H1 (cell line): ENCODE data around the gene RBM19. TPM values are rescaled to one million over a fixed set of nuclear protein-coding genes. Genes with fewer than 3 reads are reported as not detected.

Experiments
- CTCF ChIA-PET: fragments of 300-600 bp; sonication (Branson Sonifier 250); formaldehyde crosslinking; loops from one replicate; lab custom pipeline; 2021; ENCODE audit not compliant: partially characterized antibody; lab: Charles Lee
- POLR2A ChIA-PET: fragments of 300-600 bp; sonication (Branson Sonifier 250); formaldehyde crosslinking; loops from one replicate; lab custom pipeline; 2021; ENCODE audit warnings: inconsistent platforms; ENCODE audit not compliant: partially characterized antibody; lab: Charles Lee
- DNase-seq, 2 experiments: peaks; one replicate each; pipeline versions ENCODE4 v3.0.0 to v3.0.0-alpha.2; 2010 to 2022; ENCODE audit warnings: low spot score in 2 of 2, low read depth in 1 of 2, mixed read lengths in 1 of 2
- FAIRE-seq: peaks from 2 replicates; lab custom pipeline; 2011; peaks lifted over from hg19 to GRCh38; lab: Jason Lieb, UNC
- H2AFZ ChIP-seq: 2 replicates; pipeline ENCODE4 v1.8.1; 2012; ENCODE audit warnings: low read length, inconsistent platforms
- H2AK5ac ChIP-seq: 2 replicates; pipeline ENCODE4 v1.6.1; 2013; ENCODE audit warnings: low read depth, low read length
- H2BK120ac ChIP-seq: replicated peaks from 2 replicates; pipeline ENCODE3; 2013; ENCODE audit warnings: low read depth, low read length, inconsistent platforms
- H2BK12ac ChIP-seq: 2 replicates; pipeline ENCODE4 v1.6.1; 2013; ENCODE audit warnings: low read depth, low read length
- H2BK15ac ChIP-seq: 2 replicates; pipeline ENCODE4 v1.6.1; 2013; ENCODE audit warnings: low read length
- H2BK20ac ChIP-seq: 2 replicates; pipeline ENCODE4 v1.6.1; 2013; ENCODE audit warnings: low read length
- H2BK5ac ChIP-seq: 2 replicates; pipeline ENCODE4 v1.6.1; 2013; ENCODE audit warnings: low read depth, low read length
- H3K14ac ChIP-seq: 2 replicates; pipeline ENCODE4 v1.6.1; 2013; ENCODE audit warnings: inconsistent platforms; ENCODE audit not compliant: insufficient read length
- H3K18ac ChIP-seq: 2 replicates; pipeline ENCODE4 v1.6.1; 2013; ENCODE audit warnings: low read length; ENCODE audit errors: extremely low read depth
- H3K23ac ChIP-seq: 2 replicates; pipeline ENCODE4 v1.6.1; 2013; ENCODE audit warnings: inconsistent platforms; ENCODE audit not compliant: insufficient read length
- H3K23me2 ChIP-seq: 2 replicates; pipeline ENCODE4 v1.6.1; 2013; ENCODE audit warnings: low read depth, low read length
- H3K27ac ChIP-seq: 2 replicates; pipeline ENCODE4 v1.6.1; 2011; ENCODE audit warnings: low read depth, low read length, inconsistent platforms
- H3K27me3 ChIP-seq, 4 experiments: replicated peaks in 1 of 4; 1 replicate in 1 of 4; 2 replicates in 3 of 4; pipeline versions ENCODE4 v1.6.1 to v1.8.1; 2011 to 2013; ENCODE audit warnings: low read length in 3 of 4, mild to moderate bottlenecking in 3 of 4, inconsistent platforms in 2 of 4, mixed read lengths in 2 of 4, moderate library complexity in 1 of 4; ENCODE audit not compliant: control insufficient read depth in 3 of 4, insufficient read depth in 3 of 4; ENCODE audit errors: extremely low read depth in 1 of 4
- H3K36me3 ChIP-seq, 4 experiments: 2 replicates each; pipeline versions ENCODE4 v1.6.1 to v1.8.1; 2011 to 2013; ENCODE audit warnings: mild to moderate bottlenecking in 4 of 4, low read length in 3 of 4, moderate library complexity in 2 of 4, control low read depth in 1 of 4, inconsistent platforms in 1 of 4; ENCODE audit not compliant: insufficient read depth in 4 of 4, control insufficient read depth in 2 of 4
- H3K4ac ChIP-seq: replicated peaks from 2 replicates; pipeline ENCODE3; 2013; ENCODE audit warnings: low read length, low read depth, mixed read lengths, inconsistent platforms; ENCODE audit not compliant: insufficient read length
- H3K4me1 ChIP-seq, 4 experiments: replicated peaks in 1 of 4; 1 replicate in 1 of 4; 2 replicates in 3 of 4; pipeline versions ENCODE4 v1.6.1 to v1.8.1; 2011 to 2013; ENCODE audit warnings: low read length in 3 of 4, inconsistent platforms in 2 of 4, mixed read lengths in 1 of 4; ENCODE audit not compliant: insufficient read depth in 4 of 4, control insufficient read depth in 3 of 4
- H3K4me2 ChIP-seq, 2 experiments: 2 replicates each; pipeline versions ENCODE4 v1.6.1 to v1.8.1; 2011 to 2013; ENCODE audit warnings: low read depth in 2 of 2, low read length in 2 of 2, control low read depth in 1 of 2, inconsistent platforms in 1 of 2, mild to moderate bottlenecking in 1 of 2; ENCODE audit not compliant: insufficient read depth in 1 of 2
- H3K4me3 ChIP-seq, 4 experiments: fragments of 200-600, 300-600 bp in 1 of 4; sonication (generic), shearing (Covaris generic), sonication (Bioruptor Twin) in 1 of 4; 2 replicates each; pipeline versions ENCODE4 v1.5.1 to v1.8.1; 2011 to 2016; ENCODE audit warnings: low read length in 4 of 4, low read depth in 3 of 4, control low read depth in 2 of 4, inconsistent platforms in 2 of 4, mild to moderate bottlenecking in 2 of 4, mixed read lengths in 1 of 4, moderate library complexity in 1 of 4; ENCODE audit not compliant: insufficient read depth in 2 of 4; ENCODE audit errors: extremely low read depth in 1 of 4
- H3K56ac ChIP-seq: replicated peaks from 2 replicates; pipeline ENCODE3; 2013; ENCODE audit warnings: low read depth, mild to moderate bottlenecking, mixed read lengths, low read length, inconsistent platforms; ENCODE audit not compliant: insufficient read length
- H3K79me1 ChIP-seq: 2 replicates; pipeline ENCODE4 v1.6.1; 2013; ENCODE audit warnings: low read depth, low read length, control low read depth
- H3K79me2 ChIP-seq, 2 experiments: 2 replicates each; pipeline versions ENCODE4 v1.6.1 to v1.8.1; 2012 to 2013; ENCODE audit warnings: low read length in 2 of 2, mild to moderate bottlenecking in 2 of 2, inconsistent platforms in 1 of 2; ENCODE audit not compliant: insufficient read depth in 2 of 2, control insufficient read depth in 1 of 2
- H3K9ac ChIP-seq, 4 experiments: replicated peaks in 1 of 4; 1 replicate in 1 of 4; 2 replicates in 3 of 4; pipeline versions ENCODE4 v1.6.1 to v1.8.1; 2011 to 2013; ENCODE audit warnings: low read depth in 3 of 4, low read length in 3 of 4, control low read depth in 2 of 4, mild to moderate bottlenecking in 2 of 4, moderate library complexity in 2 of 4, inconsistent platforms in 1 of 4; ENCODE audit errors: extremely low read depth in 1 of 4
- H3K9me3 ChIP-seq, 2 experiments: 2 replicates each; pipeline versions ENCODE4 v1.6.1 to v1.8.1; 2012 to 2013; ENCODE audit warnings: mild to moderate bottlenecking in 2 of 2, moderate library complexity in 2 of 2, control low read depth in 1 of 2, inconsistent platforms in 1 of 2, low read depth in 1 of 2, low read length in 1 of 2, mixed read lengths in 1 of 2; ENCODE audit not compliant: insufficient read depth in 2 of 2
- H4K20me1 ChIP-seq, 2 experiments: replicated peaks in 1 of 2; 2 replicates each; pipeline versions ENCODE3 to v1.8.1; 2011 to 2013; ENCODE audit warnings: inconsistent platforms in 2 of 2, low read length in 2 of 2, mild to moderate bottlenecking in 1 of 2; ENCODE audit not compliant: insufficient read depth in 2 of 2, control insufficient read depth in 1 of 2
- H4K5ac ChIP-seq: 2 replicates; pipeline ENCODE4 v1.6.1; 2013; ENCODE audit warnings: low read length, low read depth, mixed read lengths, inconsistent platforms; ENCODE audit not compliant: insufficient read length
- H4K8ac ChIP-seq: 2 replicates; pipeline ENCODE4 v1.8.0; 2013; ENCODE audit warnings: mild to moderate bottlenecking, moderate library complexity, low read length, inconsistent platforms; ENCODE audit not compliant: insufficient read depth; ENCODE audit errors: extremely low read depth
- H4K91ac ChIP-seq: replicated peaks from 2 replicates; pipeline ENCODE3; 2013; ENCODE audit warnings: low read length, mixed read lengths, inconsistent platforms; ENCODE audit not compliant: insufficient read length
- BRCA1 ChIP-seq: IDR thresholded peaks from 2 replicates; pipeline ENCODE4 v1.6.1; 2012; ENCODE audit warnings: low read depth, low read length, improper control_type of control experiment
- CTCF ChIP-seq, 3 experiments: IDR thresholded peaks; 1 replicate in 2 of 3; 2 replicates in 1 of 3; pipeline versions ENCODE4 v1.5.1 to v1.6.1; 2011; ENCODE audit warnings: low read length in 3 of 3, mild to moderate bottlenecking in 3 of 3, inconsistent platforms in 2 of 3, low read depth in 1 of 3, moderate library complexity in 1 of 3; ENCODE audit not compliant: insufficient read depth in 1 of 3; ENCODE audit errors: control extremely low read depth in 1 of 3
- POLR2A ChIP-seq, 2 experiments: IDR thresholded peaks; 1 replicate in 1 of 2; 2 replicates in 1 of 2; pipeline ENCODE4 v1.6.1; 2011; ENCODE audit warnings: low read depth in 2 of 2, low read length in 2 of 2, mild to moderate bottlenecking in 2 of 2; ENCODE audit errors: control extremely low read depth in 1 of 2
- RXRA ChIP-seq: IDR thresholded peaks from 2 replicates; pipeline ENCODE4 v1.6.1; 2011; ENCODE audit warnings: low read depth, mild to moderate bottlenecking, low read length, moderate library complexity; ENCODE audit not compliant: insufficient read depth
- SIX5 ChIP-seq: IDR thresholded peaks from 2 replicates; pipeline ENCODE4 v1.6.1; 2011; ENCODE audit warnings: mild to moderate bottlenecking, low read depth, low read length
- TCF12 ChIP-seq: IDR thresholded peaks from 2 replicates; pipeline ENCODE4 v1.6.1; 2011; ENCODE audit warnings: low read depth, mild to moderate bottlenecking, low read length
- WGBS, 2 experiments: shearing (Covaris generic) in 1 of 2; methylation state at CpG; one replicate each; pipeline versions ENCODE4 v1.1.6 to v1.1.7; 2013 to 2015; ENCODE audit warnings: low lambda C conversion rate in 2 of 2, mixed read lengths in 2 of 2, inconsistent platforms in 1 of 2, low coverage in 1 of 2, missing lambda C conversion rate in 1 of 2; ENCODE audit not compliant: insufficient replicate concordance in 2 of 2, insufficient coverage in 1 of 2, insufficient read length in 1 of 2; ENCODE audit errors: extremely low coverage in 1 of 2, missing lambda C conversion rate in 1 of 2; 5-methylcytosine and 5-hydroxymethylcytosine counted together
- polyA plus RNA-seq, 7 experiments: library from polyadenylated mRNA; depleted of rRNA in 3 of 7; stranded (reverse) in 5 of 7; unstranded in 2 of 7; fragments of >200 nt in 5 of 7; fragments of 200-250 nt in 2 of 7; gene quantifications; 1 replicate in 5 of 7; 2 replicates in 1 of 7; 4 replicates in 1 of 7; pipeline versions ENCODE4 v1.2.1 to v1.2.3, GENCODE V29; 2011 to 2013; ENCODE audit warnings: missing spikeins in 2 of 7, mixed read lengths in 2 of 7
- total RNA-seq: library from RNA; stranded (reverse); fragmentation: NEBNext Ultra II Directional; extraction: Animal tissue kit (Norgen Biotek cat#: 25700); gene quantifications from 2 replicates; pipeline ENCODE4 v1.2.1, GENCODE V29; 2021

RBM19 gene
- total and polyA plus RNA-seq, 2 of the 8 experiments (the other 6 are each of a cell fraction or from before 2014, with no cell fraction given), result 23.4 to 61.9 TPM

GRCh38 chr12:113949321-113950305 lies 16.5 kb downstream of the RBM19 start:
- H2BK12ac ChIP-seq, result no peak overlapping the region
- no peak for DNase-seq
- H2BK5ac ChIP-seq, result no peak overlapping the region
- no peak overlapping the region for H3K9ac ChIP-seq
- 88% methylated on average over 10 of the region's 10 CpGs; no CpG with 5 or more reads in 1 of the 2 experiments for WGBS, 2 experiments
- no peak overlapping the region for H3K4ac ChIP-seq
- no peak overlapping the region for H3K56ac ChIP-seq
- H4K8ac ChIP-seq, result no peak overlapping the region
- H3K36me3 ChIP-seq, result peaks cover 27 to 74% (median 60%) of the 10 kb centered on the region in 4 experiments
- H3K27ac ChIP-seq, result no peak overlapping the region
- H4K5ac ChIP-seq, result no peak overlapping the region
- H3K23ac ChIP-seq, result no peak overlapping the region
- H4K91ac ChIP-seq, result no peak overlapping the region
- no peak overlapping the region for H2BK15ac ChIP-seq
- no peak overlapping the region for H2BK120ac ChIP-seq
- no peaks in the 10 kb centered on the region for H3K27me3 ChIP-seq
- no peak overlapping the region for H3K4me2 ChIP-seq
- ChIA-PET POLR2A (no interaction called here), CTCF (interaction anchor here (1.2 to 1.9 kb wide), 2 partner anchors 10 to 12 kb away, joined by 4 to 6 read pairs; no protein-coding TSS in a partner anchor)
- no peak overlapping the region for H2AK5ac ChIP-seq
- H3K18ac ChIP-seq, result no peak overlapping the region
- H3K4me1 ChIP-seq, result no peaks in the 10 kb centered on the region
- H3K23me2 ChIP-seq, result no peaks in the 10 kb centered on the region
- no peak overlapping the region for H3K14ac ChIP-seq
- no peaks in the 10 kb centered on the region for H3K79me1 ChIP-seq
- H2AFZ ChIP-seq, result no peak overlapping the region
- H3K79me2 ChIP-seq, result no peaks in the 10 kb centered on the region
- H3K4me3 ChIP-seq, result no peak overlapping the region
- peaks cover 4 to 9% of the 10 kb centered on the region in 2 experiments for H4K20me1 ChIP-seq
- no peak overlapping the region for H2BK20ac ChIP-seq
- no peaks in the 10 kb centered on the region for H3K9me3 ChIP-seq
- FAIRE-seq, result no peak
- no peak for TF ChIP-seq POLR2A (IDR thresholded peaks at IDR 0.05; ENCODE audit: control extremely low read depth in 1 of 2, low read depth in 2 of 2, low read length in 2 of 2)
- TF ChIP-seq TCF12, result no peak
- no peak for TF ChIP-seq BRCA1
- no peak for TF ChIP-seq RXRA
- TF ChIP-seq SIX5, result no peak
- no peak for TF ChIP-seq CTCF (IDR thresholded peaks at IDR 0.05; ENCODE audit: control extremely low read depth in 1 of 3, insufficient read depth in 1 of 3, low read depth in 1 of 3, low read length in 3 of 3)
